Lower leg skin (tissue), 4 donors: ENCODE results near the gene TBPL2. TPM values are rescaled to one million over a fixed set of nuclear protein-coding genes. Genes with fewer than 3 reads are reported as not detected.
"Not testable (repeated sequence)": the region's sequence is repeated elsewhere in the genome, so short reads cannot be mapped to it uniquely, and the experiment has no call there.

Experiments used
- DNase-seq, 2 donors: peaks; one replicate each; pipeline ENCODE4 v3.0.0-alpha.2; 2019; ENCODE audit warnings: low spot score in 2 of 2
- H3K4me3 ChIP-seq: fragments of 200-600 bp; sonication (generic); 2 replicates; pipeline ENCODE4 v1.5.1; 2017; ENCODE audit warnings: mild to moderate bottlenecking, low read depth; ENCODE audit not compliant: poor library complexity, severe bottlenecking
- CTCF ChIP-seq, 3 donors: fragments of 450-650 bp; IDR thresholded peaks; one replicate each; pipeline ENCODE4 v1.5.1; 2016; ENCODE audit warnings: antibody characterized with exemption in 3 of 3, mild to moderate bottlenecking in 3 of 3, moderate library complexity in 2 of 3
- POLR2A ChIP-seq, 2 donors: fragments of 450-650 bp; IDR thresholded peaks; one replicate each; pipeline ENCODE4 v1.6.1; 2016 to 2017; ENCODE audit warnings: antibody characterized with exemption in 2 of 2, mild to moderate bottlenecking in 1 of 2, moderate library complexity in 1 of 2
- WGBS, 2 donors: methylation state at CpG; one replicate each; pipeline ENCODE4 v1.1.5; 2018; 5-methylcytosine and 5-hydroxymethylcytosine counted together
- intact Hi-C: fragments of 100-400 bp; cut with DNase I; formaldehyde crosslinking; loops from one replicate; pipeline ENCODE4 v1.15.0; 2023; ENCODE audit warnings: low total_unique reads
- total RNA-seq, 4 donors: library from RNA; depleted of rRNA; stranded (reverse); fragments of >200 nt; gene quantifications; one replicate each; pipeline ENCODE4 v1.1.0, GENCODE V29; 2016

Gene TBPL2
- total RNA-seq, 4 donors from 2014 or later, result not detected

DNA sequence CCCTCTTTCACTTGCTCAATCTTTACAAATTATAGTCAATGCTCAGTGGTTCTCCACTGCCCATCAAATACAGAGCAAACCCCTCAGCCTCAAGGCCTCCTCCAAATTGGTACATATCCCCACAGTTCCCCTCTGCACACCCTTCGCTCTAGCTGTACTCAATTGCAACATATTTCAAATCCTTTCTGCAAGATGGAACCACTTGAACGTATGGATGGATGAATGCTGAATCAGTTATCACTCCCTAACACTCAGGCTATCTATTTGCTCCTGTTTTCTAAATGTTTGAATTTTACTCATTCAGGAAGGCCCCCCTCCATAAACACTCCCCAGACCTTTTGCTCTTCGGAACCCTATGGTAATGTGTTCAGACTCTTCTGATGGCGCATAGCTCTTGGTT, 53.3 kb downstream of the TBPL2 start:
- intact Hi-C loops, result no loop called here
- 96 to 98% methylated on average over 4 of the region's 4 CpGs for WGBS, 2 donors
- no peak overlapping the region for H3K4me3 ChIP-seq
- no peak for DNase-seq
- TF ChIP-seq CTCF (IDR thresholded peaks at IDR 0.05) (no peak), POLR2A (IDR thresholded peaks at IDR 0.05) (no peak)

DNA sequence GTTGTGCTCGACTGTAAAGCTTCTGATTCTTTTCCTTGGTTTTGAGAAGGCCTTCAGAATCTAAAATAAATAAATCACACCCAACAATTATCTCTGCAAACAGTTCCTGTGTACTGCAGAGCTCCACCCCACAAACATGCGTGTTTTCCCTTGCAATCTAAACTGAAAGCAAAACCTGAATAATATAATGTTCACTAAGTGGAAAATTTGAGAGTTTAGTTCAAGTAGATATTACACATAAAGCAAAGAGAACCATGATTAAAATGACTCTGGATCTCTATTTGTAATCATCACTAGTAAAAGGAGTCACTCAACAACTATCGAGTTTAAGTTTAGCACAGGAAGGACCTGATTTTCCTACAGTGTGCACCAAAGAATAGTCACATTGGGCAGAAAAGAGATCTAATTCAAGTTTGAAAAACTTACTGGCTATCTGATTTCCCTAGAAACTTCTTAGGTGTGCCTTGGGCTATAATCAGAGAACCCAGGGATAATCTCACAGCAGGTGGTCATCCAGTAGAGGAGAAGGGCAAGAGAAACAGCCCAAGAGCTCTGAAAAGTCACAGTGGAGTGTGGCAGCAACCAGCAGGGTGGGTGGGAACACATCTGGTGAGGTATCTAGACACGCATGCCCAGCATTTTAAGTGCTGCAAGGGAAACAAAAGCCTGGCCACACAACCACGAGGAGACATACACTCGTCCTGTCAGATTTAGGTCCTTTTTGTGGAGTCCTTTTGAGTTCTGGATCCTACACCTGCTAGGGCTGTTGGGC, 54.2 kb downstream of the TBPL2 start:
- 84 to 88% methylated on average over 6 of the region's 6 CpGs for WGBS, 2 donors
- DNase-seq, result no peak
- no peak overlapping the region for H3K4me3 ChIP-seq
- TF ChIP-seq CTCF (IDR thresholded peaks at IDR 0.05), result no peak
- TF ChIP-seq POLR2A (IDR thresholded peaks at IDR 0.05), result no peak
- intact Hi-C loops, result no loop called here

GRCh38 chr14:55384536-55384935, 55.9 kb downstream of the TBPL2 start:
- DNase-seq, result no peak
- 71 to 75% methylated on average over 3 of the region's 3 CpGs for WGBS, 2 donors
- no peak for TF ChIP-seq CTCF (IDR thresholded peaks at IDR 0.05)
- no peak for TF ChIP-seq POLR2A (IDR thresholded peaks at IDR 0.05)
- no peak overlapping the region for H3K4me3 ChIP-seq
- intact Hi-C loops, result no loop called here

DNA sequence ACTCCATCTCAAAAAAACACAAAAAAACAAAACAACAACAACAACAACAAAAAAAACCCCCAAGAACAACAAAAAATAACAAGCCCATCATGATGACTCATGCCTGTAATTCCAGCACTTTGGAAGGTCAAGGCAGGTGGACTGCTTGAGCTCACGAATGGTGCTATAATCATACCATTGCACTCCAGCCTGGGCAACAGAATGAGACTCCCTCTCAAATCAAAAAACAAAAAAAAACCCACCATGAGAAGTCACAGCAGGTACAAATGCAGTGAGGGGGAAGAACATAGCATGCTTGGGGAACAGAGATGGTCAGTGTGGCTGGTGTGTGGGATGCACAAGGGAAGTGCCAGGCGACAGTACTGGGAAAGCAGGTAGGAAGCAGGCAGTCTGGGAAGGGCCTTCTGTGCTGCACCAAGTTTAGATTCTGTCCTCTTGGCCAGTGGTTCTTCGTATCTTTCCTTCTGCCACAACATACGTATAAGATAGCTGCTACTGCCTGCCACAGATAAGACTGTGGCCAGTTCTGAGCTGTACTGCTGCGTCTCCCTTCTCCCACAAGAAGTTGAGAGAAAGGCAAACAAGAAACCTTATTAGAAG, 56.8 kb downstream of the TBPL2 start:
- no peak overlapping the region for H3K4me3 ChIP-seq
- TF ChIP-seq CTCF (IDR thresholded peaks at IDR 0.05) (no peak), POLR2A (IDR thresholded peaks at IDR 0.05) (no peak)
- DNase-seq, result no peak
- intact Hi-C loops, result no loop called here
- 83 to 90% methylated on average over 5 of the region's 5 CpGs for WGBS, 2 donors

DNA sequence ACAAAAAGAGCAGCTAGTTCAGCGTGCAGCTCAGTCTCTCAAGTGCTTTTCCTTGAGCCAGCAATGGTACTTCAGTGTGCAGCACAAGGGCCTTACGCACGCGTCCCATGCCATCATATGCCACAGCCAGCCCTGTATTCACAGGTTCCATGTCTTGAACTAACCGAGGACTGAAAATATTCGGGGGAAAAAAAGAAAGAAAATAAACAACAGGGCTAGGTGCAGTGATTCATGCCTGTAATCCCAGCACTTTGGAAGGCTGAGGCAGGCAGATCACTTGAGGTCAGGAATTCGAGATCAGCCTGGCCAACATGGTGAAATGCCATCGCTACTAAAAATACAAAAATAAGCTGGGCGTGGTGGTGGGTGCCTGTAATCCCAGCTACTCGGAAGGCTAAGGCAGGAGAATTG, 57.4 kb downstream of the TBPL2 start:
- H3K4me3 ChIP-seq, DNase-seq, intact Hi-C loops: not testable (repeated sequence)
- 81 to 83% methylated on average over 10 of the region's 10 CpGs for WGBS, 2 donors

DNA sequence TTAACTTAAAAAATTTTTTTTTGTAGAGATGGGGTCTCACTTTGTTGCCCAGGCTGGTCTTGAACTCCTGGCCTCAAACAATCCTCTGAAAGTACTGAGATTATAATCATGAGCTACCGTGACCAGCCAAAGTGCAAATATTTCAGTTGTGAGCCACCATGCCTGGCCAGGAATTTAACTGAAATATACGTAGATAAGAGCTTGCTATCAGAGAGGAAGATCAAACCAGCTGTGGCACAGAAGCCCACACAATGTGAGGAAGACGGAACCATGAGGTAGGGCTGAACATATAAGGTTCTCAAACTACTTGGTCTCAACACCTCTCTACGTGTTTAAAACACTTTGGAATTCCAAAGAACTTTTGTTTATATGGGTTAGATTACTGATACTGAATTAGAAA, 57.9 kb downstream of the TBPL2 start:
- DNase-seq, result no peak
- intact Hi-C loops, result no loop called here
- TF ChIP-seq POLR2A (IDR thresholded peaks at IDR 0.05) (no peak), CTCF (IDR thresholded peaks at IDR 0.05) (no peak)
- WGBS, 2 donors, result 84 to 86% methylated on average over 4 of the region's 4 CpGs
- no peak overlapping the region for H3K4me3 ChIP-seq
